Measurements from ENCODE around the gene RHBG.
"Not testable (repeated sequence)": the region's sequence is repeated elsewhere in the genome, so short reads cannot be mapped to it uniquely, and the experiment has no call there.

Gene RHBG, protein sequence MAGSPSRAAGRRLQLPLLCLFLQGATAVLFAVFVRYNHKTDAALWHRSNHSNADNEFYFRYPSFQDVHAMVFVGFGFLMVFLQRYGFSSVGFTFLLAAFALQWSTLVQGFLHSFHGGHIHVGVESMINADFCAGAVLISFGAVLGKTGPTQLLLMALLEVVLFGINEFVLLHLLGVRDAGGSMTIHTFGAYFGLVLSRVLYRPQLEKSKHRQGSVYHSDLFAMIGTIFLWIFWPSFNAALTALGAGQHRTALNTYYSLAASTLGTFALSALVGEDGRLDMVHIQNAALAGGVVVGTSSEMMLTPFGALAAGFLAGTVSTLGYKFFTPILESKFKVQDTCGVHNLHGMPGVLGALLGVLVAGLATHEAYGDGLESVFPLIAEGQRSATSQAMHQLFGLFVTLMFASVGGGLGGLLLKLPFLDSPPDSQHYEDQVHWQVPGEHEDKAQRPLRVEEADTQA

GRCh38 chr1:156368889-156369684 lies at the start of gene RHBG:
TSS of gene RHBG (plus strand) at chr1:156369211. CDS start at chr1:156369250, 39 bp downstream.
- DNase-seq = no peak

DNA sequence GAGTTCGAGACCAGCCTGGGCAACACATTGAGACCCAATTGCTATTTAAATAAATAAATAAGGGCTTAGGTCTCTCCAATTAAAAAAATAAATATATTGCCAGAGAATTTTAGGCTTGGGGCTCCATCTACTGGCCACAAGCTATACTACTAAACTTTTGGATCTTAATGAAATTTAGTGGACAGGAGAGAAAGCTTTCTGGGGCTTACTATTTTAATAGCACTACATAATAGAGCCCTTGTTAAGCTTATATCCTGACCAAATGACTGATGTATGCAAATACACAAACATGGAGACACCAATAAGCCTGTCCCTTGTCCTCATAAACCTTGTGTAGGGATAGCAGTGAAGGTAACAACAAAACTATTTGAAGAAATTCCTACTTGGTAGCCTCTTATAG lies 49.3 kb upstream of the RHBG start:
- peak in 1 of 2 experiments; percentile 28 for DNase-seq

DNA sequence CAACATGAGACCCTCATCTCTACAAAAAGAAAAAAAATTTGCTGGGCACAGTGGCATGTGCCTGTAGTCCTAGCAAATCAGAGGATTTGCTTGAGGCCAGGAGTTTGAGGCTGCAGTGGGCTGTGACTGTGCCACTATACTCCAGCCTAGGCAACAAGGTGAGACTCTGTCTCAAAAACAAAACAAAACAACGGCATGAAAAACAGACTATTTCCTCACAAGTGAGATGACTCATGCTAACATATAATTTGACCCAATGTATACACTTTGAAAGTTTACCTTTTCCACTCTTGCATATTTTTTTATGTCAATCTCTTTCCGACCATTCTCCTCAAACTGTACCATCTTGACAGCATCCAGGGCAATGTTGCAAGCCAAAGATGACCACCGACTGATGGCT lies 48.5 kb upstream of the RHBG start:
- DNase-seq = no peak

GRCh38 chr1:156323179-156323578 lies 45.8 kb upstream of the RHBG start:
- DNase-seq = not testable (repeated sequence)

GRCh38 chr1:156336242-156336641 lies 32.8 kb upstream of the RHBG start:
- no peak for DNase-seq

DNA sequence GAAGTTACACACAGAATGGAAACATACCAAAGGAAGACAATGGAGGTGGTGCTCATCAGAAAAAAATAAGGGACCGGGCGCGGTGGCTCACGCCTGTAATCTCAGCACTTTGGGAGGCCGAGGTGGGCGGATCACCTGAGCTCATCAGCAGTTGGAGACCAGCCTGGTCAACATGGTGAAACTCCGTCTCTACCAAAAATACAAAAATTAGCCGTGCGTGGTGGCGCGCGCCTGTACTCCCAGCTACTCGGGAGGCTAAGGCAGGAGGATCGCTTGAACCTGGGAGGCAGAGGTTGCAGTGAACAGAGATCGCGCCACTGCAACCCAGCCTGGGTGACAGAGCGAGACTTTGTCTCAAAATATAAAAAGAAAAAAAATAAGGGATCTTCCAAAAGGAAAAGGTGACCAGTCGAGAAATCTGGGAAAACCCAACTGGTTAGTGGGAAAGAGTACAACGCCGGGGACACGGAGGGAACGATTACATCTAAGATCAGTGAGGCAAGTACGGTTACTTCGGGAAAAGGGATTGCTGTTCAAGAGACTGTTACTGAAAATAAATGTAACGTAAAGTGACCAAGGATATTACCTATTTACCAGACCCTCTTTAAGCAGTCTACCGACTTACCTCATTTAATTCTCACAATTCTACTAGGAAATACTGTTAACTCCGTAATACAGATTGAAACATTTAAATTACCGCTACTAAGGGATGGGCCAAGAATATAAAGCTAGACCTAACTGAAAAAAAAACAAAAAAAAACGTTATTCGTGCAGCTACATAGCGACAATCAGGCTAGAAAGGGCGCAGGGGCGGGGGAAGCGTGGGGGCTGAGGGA lies 31.7 kb upstream of the RHBG start:
- DNase-seq = no peak

- DNase-seq = peak in 1 of 2 experiments; percentile 55
These were observed 31.2 kb upstream of the RHBG start for GRCh38 chr1:156337888-156338179.

DNA sequence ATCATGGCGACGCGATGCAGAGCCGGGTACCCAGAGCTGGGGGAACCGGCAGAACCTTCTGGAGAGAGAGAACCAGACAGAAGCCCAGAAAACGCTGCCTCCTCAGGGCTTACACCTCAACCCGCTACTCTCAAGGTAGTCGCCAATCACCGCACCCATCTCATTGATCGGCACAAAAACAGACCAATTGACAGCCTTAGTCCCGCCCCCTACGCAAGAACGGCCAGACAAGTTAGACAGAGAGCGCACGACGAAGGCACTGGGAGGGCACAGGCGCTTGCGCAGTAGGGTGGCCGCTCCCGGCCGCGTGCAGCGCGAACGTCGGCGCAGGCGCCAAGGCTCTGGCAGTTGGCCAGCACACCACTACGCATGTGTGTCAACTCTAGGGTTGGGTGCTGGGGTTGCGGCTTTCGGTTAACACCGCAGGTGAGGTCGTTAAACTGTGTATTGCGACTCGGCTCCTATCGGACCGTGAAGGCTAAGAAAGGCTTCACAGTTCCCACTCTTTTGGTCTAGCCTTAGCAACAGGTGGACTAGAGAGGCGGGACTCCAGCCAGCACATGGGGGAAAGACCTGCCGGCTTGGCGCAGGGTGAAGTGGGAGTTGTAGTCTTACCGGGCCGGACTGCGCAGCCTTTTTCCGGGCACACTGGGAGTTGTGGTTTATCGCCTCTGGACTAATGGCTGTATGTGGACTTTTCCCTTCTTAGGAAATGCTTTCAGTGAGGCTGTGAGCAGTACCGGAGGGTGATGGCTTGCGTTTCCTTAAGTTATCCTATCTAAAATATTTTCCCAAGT lies 30.6 kb upstream of the RHBG start, which contains the start of the genes CCT3 and TSACC:
TSS of gene CCT3 (minus strand) at position 113 of the 797 bp plus-strand sequence. CDS start at position 5, 108 bp downstream.
TSS of gene TSACC (plus strand) at position 347 of the 797 bp plus-strand sequence. CDS start 1,232 bp downstream, outside the sequence.
- DNase-seq = peak; percentile 99 to 100

DNA sequence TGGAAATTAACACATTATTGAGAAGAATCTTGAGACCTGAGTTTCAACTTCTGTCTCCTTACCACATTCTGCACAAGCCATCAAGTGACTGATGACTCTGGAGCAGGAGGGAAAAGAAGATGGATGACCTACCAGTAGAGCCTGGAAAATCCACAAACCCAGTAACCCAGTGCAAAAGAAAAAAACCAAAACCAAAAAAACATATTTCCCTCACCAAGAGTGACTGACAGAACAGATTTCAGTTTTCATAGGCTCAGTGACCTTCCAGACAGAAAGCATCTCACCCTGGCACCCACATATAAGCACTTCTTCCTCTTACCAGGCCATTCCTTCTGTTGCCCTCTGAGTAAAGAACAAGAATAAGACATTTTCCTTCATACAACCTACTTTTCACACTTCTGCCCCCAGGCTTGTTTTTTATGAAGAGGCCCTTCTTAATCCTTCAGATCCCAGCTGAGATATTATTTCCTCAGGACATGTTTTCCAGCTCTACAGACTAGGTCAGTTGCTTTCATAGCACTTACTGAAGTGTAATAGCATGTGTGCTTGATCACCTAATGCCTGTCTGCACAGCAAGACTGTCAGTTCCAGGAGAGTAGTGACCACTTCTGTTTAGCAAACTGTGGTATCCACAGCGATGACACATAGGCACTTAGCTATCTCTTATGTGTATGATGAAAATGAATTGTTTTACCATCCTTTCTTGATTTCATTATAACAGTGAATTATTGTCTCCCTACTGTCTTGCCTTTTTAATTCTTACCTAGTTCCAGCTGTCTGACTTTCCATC lies 26.6 kb upstream of the RHBG start:
- DNase-seq = no peak

DNA sequence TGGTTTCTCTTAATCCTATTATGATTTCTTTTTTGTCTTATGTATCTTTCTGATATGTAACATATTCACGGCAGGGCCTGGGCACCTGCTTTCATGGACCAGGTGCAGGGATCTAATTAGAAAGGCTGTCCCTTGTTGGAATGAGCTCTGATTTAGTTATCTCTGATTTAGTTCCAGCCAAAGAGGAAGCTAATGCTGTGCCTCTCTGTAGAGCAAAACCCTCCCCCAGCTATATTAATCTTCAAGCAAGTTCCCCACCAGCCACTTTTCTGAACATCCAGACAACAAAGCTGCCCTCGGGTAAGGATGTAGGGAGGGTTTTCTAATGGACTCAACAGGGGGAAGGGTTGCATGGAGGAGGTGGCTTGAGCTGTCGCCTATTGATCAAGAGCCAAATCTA lies 24.6 kb upstream of the RHBG start:
- DNase-seq = no peak

DNA sequence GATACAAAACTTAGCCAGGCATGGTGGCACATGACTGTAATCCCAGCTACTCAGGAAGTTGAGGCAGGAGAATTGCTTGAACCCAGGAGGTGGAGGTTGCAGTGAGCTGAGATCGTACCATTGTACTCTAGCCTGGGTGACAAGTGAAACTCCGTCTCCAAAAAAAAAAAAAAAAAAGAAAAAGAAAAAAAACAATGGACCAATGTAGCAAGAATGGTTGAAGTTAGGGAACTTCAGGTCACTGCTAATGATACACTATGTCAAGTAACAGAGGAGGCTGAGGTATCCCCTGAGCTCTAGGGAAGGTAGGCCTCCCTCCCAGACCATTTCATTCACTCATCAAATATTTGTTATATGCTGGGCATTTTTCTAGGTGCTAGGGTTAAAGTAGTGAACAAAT lies 23.0 kb upstream of the RHBG start:
- DNase-seq = not testable (repeated sequence)

DNA sequence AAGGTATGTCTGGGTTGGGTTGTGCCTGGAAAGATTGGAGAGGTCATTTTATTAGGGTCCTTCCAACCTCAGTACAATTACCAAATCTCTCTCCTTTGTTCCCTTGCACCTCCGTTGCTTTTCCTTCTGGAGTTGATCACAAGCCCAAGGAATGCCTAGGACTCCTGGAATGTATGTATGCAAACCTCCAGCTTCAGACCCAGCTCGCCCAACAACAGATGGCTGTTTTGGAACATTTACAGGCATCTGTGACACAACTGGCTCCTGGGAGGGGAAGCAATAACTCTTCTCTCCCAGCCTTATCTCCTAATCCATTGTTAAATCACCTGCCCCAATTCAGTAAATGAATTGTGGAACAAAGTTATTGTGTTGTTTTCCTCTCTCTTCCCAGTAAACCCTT lies 22.4 kb upstream of the RHBG start:
- DNase-seq = peak in 1 of 2 experiments; percentile 21

DNA sequence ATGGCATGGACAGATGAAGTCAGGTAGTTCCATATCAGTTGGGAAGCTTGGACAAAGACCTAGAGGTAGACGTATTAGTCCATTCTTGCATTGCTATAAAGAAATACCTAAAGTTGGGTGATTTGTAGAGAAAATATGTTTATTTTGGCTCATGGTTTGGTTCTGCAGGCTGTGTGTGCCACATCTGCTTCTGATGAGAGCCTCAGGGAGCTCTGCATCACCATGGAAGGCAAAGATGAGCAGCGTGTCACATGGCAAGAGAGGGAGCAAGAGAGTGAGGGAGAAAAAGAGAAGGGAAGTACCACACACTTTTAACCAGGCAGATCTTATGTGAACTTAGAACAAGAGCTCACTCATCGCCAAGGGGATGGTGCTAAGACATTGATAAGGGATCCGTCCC lies 21.7 kb upstream of the RHBG start:
- DNase-seq = no peak

GRCh38 chr1:156352481-156352880 lies 16.5 kb upstream of the RHBG start:
- DNase-seq = not testable (repeated sequence)

GRCh38 chr1:156356262-156356874 lies 12.6 kb upstream of the RHBG start:
- DNase-seq = no peak

- peak in 1 of 2 experiments; percentile 43 for DNase-seq
These were observed 12.0 kb upstream of the RHBG start for GRCh38 chr1:156356875-156357534.

DNA sequence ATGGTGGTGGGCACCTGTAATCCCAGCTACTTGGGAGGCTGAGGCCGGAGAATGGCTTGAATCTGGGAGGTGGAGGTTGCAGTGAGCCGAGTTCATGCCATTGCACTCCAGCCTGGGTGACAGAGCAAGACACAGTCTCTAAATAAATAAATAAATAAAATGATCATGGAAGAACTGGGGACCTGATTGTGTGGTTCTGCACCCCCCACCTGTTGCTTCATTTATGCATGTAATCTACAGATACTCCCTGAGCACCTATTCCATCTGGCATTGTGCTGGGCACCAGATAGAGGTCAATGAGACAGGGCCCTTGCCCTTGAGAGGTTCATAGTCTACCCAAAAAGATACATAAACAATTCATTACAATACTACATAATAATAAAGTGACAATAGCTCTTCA lies 11.0 kb upstream of the RHBG start:
- DNase-seq = no peak

GRCh38 chr1:156358641-156359040 lies 10.4 kb upstream of the RHBG start:
- DNase-seq = no peak

DNA sequence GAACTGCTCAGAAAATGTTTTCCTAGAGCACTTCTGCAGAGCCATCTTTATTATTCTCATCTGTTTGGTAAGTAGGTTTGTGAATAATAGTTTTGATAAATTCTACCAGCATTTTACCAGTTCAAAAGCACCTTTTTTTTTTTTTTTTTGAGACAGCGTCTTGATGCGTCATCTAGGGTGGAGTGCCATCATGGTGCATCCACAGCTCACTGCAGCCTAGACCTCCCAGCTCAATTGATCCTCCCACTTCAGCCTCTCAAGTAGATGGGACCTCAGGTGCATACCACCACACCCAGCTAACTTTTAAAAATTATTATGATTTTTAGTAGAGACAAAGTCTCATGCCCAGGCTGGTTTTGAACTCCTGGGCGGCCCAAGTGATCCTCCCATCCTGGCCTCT lies 9.8 kb upstream of the RHBG start:
- DNase-seq = no peak

- DNase-seq = peak in 1 of 2 experiments; percentile 28
These were observed 9.0 kb upstream of the RHBG start for GRCh38 chr1:156359973-156360372.

All from NCI-H446 (cell line).